IPS-18c (cell line): Measurements from ENCODE around the gene ARMC9.

Source experiments
- H3K4me3 ChIP-seq: 2 replicates; pipeline ENCODE4 v1.7.0; 2013; ENCODE audit warnings: low read depth, mild to moderate bottlenecking, low read length, moderate library complexity; ENCODE audit not compliant: insufficient read depth
- H3K9me3 ChIP-seq: one replicate; pipeline ENCODE4 v1.6.1; 2013; ENCODE audit warnings: mild to moderate bottlenecking, low read length, moderate library complexity; ENCODE audit not compliant: control insufficient read depth, insufficient read depth

ARMC9 gene

GRCh38 chr2:231351648-231352047, 153.2 kb downstream of the ARMC9 start:
- no peak overlapping the region for H3K4me3 ChIP-seq

GRCh38 chr2:231353469-231353868, 155.0 kb downstream of the ARMC9 start:
- Histone ChIP-seq H3K4me3 (no peak overlapping the region), H3K9me3 (no peaks in the 10 kb centered on the region)

More at GRCh38 chr2:231351648-231352047, 153.2 kb downstream of the ARMC9 start:
- H3K9me3 ChIP-seq = no peaks in the 10 kb centered on the region

DNA sequence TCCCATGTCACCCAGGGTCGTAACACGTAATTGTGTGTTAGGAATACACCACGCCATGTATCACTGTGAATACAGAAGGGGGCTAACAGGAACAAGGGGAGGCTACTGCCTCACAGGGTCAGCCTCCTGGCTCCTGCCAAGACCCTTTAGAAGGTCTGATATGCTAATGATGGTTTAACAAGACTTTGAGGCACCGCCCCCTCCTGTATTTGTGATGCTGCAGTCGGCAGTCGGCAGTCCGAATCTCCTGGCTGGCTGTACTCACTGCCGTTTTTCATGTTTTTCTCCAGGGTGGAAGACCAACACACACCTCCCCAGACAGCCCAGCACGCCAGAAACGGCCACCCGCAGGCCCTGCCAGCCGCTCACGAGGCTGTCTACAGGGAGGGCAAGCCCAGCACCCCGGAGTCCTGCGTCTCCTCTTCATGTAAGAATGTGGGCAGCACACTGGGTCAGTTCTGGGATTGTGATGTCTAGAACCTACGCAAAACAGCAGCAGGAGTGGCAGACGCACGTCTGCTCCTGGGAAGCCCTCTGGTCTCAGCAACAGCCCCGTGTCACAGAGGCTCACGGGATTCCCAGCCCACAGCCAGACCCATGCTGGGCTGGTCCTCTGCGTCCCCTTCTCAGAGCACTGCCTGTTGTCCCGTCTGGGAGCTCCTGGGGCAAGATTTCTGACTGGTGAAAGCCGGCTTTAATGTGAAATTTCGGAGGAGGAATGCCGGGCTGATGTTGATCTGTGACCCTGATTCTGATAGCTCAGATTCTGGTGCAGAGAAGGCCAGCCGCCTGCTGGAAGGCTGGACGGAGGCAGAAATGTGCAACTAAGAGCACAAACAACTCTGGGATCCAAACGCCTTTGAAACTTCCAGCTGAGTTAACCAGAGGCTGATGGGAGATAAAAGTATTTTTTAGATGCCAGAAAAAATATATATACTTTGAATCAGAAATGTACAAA, 157.4 kb downstream of the ARMC9 start:
- H3K9me3 ChIP-seq = no peaks in the 10 kb centered on the region
- H3K4me3 ChIP-seq = no peak overlapping the region; the same call in 1 of the 2 replicates

DNA sequence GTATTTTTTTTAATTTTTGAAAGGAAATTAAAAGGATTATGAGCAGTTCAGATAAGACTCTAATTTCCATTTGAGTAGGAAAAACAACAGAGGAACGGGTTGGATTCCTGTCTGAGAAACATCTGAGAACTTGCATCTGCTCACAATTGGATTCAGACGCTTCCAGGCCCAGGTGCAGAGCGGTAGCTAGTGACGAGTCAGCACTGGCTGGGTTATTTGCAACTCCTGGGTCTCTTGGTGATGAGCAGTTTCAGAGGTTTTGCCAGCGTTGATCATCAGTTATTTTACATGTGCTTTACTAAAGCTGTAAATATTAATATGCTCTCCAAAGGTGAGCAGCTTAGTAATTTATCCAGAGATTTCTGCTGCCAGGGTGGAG, 158.0 kb downstream of the ARMC9 start:
- Histone ChIP-seq H3K9me3 (no peaks in the 10 kb centered on the region), H3K4me3 (no peak overlapping the region)

DNA sequence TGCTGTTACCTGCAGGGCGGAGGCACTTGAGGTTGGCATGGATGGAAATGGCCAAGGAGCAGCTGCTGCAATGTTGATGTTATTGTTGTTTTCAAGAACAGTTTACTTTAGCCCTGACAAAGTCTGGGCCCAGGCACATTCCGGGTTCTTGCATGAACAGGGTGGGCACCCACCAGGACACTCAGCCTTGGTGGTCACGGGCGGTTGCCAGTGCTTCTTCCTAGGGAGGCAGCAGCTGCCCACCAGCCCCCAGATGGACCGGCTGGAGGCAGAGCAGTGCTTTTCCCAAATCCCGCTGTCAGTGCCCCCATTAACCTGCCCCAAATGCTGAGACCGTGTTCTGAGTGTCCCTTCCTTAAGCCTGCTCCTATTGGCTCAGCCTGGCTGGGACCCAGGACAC, 158.6 kb downstream of the ARMC9 start:
- H3K9me3 ChIP-seq = no peaks in the 10 kb centered on the region
- H3K4me3 ChIP-seq = no peak overlapping the region

GRCh38 chr2:231357931-231358330, 159.5 kb downstream of the ARMC9 start:
- H3K4me3 ChIP-seq = no peak overlapping the region
- H3K9me3 ChIP-seq = no peaks in the 10 kb centered on the region

DNA sequence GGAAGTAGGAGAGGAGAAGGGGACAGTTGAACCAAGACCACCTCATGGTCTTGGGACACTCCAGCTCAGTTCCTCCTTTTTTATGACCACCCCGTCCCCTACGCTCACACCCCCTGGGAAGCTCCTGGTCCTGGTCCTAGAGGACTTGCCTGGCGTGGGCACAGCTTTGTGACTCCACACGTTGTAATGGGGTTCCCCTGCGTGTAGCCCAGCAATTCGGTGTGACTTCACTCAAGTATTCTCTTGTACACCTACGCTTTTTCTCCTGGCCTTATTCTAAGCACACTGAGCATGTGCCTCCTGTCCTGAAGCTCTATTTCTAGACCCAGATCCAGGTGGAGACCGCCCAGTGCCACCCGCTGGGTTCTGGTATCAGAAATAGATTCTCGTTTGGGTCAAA, 161.0 kb downstream of the ARMC9 start:
- H3K4me3 ChIP-seq = no peak overlapping the region
- H3K9me3 ChIP-seq = peaks cover 2% of the 10 kb centered on the region

- Histone ChIP-seq H3K9me3 (peaks cover 2% of the 10 kb centered on the region), H3K4me3 (no peak overlapping the region)
Observed at GRCh38 chr2:231359948-231360347, 161.5 kb downstream of the ARMC9 start.

DNA sequence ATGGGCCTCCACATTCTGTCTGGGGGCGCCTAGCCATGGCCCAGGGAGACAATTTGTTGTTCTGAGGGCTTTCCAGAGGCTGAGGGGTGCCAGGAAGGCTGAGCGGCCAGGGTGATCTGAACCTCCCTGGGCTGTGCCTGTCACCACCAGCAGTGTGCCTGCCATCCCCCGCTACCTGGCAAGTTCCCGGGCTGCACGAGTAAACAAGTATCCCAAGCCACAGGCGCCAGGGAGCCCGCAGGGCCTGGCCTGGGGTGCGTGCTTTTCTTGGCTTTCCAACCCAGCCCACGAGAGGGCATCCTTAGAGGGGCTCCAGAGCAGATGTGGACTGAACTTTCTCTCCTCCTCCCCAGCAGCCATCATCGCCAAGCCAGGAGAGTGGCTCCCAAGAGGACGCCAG, 162.0 kb downstream of the ARMC9 start:
- H3K9me3 ChIP-seq = peaks cover 2% of the 10 kb centered on the region
- no peak overlapping the region for H3K4me3 ChIP-seq

GRCh38 chr2:231360881-231361371, 162.5 kb downstream of the ARMC9 start:
- Histone ChIP-seq H3K9me3 (peaks cover 2% of the 10 kb centered on the region), H3K4me3 (no peak overlapping the region)

- Histone ChIP-seq H3K9me3 (peaks cover 2% of the 10 kb centered on the region), H3K4me3 (no peak overlapping the region)
Observed at GRCh38 chr2:231361701-231362554, 163.5 kb downstream of the ARMC9 start.

GRCh38 chr2:231362555-231363184, 164.2 kb downstream of the ARMC9 start:
- Histone ChIP-seq H3K9me3 (peaks cover 2% of the 10 kb centered on the region), H3K4me3 (no peak overlapping the region)

DNA sequence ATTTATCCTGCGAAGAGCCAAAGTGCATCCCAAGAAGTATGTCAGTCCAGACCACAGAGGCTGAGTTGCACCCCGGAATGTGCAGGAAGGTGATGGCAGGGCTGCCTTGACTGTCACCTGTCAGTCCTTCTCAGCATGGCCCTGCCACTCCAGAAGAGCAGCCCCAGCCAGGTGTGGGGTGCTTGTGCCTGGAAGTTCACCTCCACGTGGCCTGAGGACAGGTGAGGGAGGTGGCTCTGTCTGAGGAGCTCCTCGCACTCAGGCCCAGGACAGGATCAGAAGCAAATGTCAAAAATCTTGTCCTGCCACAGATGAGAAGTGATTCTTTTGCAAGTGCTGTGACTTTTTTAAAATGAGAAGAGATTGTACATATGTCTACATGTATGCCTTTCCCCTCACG, 165.6 kb downstream of the ARMC9 start:
- Histone ChIP-seq H3K9me3 (peaks cover 2% of the 10 kb centered on the region), H3K4me3 (no peak overlapping the region)

DNA sequence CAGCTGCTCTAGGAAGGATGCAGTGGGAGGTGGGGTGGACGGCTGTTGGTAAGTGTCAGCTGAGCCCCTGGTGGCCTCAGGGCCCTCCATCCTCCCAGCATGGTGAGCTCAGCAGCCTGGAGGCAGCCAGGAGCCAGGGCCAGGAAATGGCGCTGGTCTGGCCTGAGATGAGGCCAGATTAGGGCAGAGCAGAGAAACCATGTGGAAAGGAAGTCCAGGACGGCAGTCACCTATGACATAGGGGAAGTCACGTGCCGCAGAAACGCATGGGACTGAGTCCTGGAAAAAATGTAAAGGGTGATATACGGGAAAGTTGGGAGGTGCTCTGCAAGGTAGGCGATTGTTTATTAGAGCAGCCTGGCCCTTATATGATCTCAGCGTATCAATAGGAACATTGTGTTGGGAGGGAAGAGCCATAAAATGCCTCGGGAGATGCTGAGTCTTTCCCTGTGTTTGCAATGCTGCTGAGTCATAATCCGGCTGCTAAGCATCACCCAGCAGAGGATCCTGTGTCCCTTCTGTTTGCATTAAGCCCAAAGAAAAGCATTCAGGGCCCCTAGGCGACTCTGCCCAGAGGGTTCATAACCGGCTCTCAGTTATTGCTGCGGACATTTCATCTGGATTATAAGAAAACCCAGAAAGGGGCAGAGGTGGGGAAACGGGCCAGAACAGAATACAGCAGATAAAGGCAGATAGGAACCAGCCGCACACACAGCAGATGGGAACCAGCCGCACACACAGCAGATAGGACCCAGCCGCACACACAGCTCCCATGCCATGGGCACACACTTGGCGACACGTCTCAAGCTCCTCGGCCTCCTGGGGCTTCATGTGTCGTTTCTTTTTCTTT, 166.8 kb downstream of the ARMC9 start:
- no peak overlapping the region for H3K4me3 ChIP-seq
- peaks cover 2% of the 10 kb centered on the region for H3K9me3 ChIP-seq

DNA sequence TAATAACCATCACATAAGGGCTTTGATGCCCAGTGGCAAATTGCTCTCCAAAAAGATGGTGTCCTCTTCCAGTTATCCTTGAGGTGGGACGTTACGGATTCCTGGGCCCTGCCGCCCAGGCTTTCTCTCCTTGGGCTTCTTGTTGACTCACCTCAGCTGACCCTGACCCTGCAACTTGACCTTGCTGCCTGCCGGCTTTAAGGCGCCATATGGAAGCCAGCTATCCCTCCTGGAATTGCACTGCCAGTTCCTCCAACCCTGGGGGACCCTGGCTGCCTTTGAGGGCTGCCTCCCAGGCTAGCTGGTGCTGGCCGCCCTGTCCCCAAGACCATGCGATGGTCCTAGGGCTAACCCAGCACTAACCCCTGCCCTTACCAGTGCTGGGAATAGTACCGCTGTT, 168.7 kb downstream of the ARMC9 start:
- Histone ChIP-seq H3K9me3 (peaks cover 2% of the 10 kb centered on the region), H3K4me3 (no peak overlapping the region)

DNA sequence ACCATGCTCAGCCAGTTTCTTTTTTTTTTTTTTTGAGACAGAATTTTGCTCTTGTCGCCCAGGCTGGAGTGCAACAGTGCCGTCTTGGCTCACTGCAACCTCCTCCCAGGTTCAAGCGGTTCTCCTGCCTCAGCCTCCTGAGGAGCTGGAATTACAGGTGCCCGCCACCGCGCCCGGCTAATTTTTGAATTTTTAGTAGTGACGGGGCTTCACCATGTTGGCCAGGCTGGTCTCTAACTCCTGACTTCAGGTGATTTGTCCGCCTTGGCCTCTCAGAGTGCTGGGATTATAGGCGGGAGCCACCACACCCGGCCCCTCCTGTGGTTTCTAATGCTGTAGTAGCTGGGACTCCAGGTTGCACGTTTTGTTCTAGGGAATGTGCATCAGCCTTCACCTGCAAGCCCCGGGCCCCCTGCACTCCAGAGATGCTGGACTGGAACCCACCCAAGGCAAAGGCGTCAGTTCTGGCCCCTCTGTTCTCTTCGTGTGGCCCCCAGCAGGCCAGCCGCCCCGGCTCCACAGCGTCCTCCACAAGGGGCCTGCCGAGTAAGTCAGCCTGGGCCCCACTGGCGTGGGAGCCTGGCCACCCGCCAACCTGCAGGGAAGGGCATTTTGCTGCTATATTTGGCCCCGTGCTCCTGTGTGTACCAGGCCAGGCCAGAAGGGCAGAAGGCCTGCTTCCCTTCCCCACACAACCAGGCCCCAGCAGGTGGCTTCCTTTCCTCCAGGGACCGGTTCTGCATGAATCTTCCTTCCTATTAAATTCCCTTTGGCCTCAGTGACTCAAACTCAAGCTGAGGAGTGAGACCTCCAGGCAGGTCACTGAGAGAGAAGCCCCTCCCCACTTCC, 171.4 kb downstream of the ARMC9 start:
- H3K4me3 ChIP-seq = peak overlapping the region; percentile 3; the same call in 1 of the 2 replicates

More for the DNA sequence above, 171.4 kb downstream of the ARMC9 start:
- no peaks in the 10 kb centered on the region for H3K9me3 ChIP-seq
